GM21381 (cell line): Measurements from ENCODE around the gene SLC22A4.

Experiments used
- ATAC-seq: cut with Tn5 transposase; IDR thresholded peaks from one replicate; pipeline ENCODE4 v1.9.1; 2021; ENCODE audit warnings: mild to moderate bottlenecking, moderate library complexity; ENCODE audit not compliant: unreplicated experiment

Gene SLC22A4

GRCh38 chr5:132273631-132274030, 20.6 kb upstream of the SLC22A4 start:
- no peak for ATAC-seq

GRCh38 chr5:132274050-132274792, 20.0 kb upstream of the SLC22A4 start:
- no peak for ATAC-seq

DNA sequence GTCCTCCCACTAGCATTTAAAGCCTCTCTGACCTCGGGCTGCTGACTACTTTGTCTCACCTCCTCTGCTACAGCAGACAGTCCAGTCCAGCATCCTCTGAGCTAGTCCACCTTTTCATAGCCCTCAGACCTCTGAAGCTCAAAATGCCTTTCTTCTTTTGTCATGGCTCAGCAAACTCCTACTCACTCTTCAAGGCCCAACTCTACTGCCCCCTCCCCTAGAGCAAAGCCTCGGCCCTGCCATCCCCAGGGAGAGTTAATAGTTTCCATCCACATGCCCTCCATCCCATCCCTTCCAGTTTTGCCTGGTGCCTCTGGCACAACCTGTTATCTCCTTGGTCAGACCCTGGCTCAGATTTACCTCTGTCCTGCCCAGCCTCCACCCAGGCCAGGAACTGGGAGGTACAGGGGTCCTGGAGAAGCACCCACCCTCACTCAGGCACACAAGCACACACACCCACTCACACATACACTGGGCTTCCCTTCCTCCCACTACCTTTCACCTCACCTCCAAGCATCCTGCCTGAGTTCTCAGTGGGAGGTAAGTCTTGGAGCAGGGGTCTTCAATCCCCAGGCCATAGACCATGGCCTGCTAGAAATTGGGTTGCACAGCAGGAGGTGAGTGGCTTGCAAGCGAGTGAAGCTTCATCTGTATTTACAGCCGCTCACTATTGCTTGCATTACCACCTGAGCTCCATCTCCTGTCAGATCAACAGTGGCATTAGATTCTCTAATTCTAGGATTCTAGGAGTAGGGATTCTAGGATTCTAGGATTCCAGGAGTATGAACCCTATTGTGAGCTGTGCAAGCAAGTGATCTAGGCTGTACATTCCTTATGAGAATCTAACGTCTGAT, 18.6 kb upstream of the SLC22A4 start:
- no peak for ATAC-seq

- ATAC-seq: no peak
Measured at GRCh38 chr5:132277256-132277655, 16.9 kb upstream of the SLC22A4 start.

GRCh38 chr5:132277971-132278853, 16.0 kb upstream of the SLC22A4 start:
- no peak for ATAC-seq

DNA sequence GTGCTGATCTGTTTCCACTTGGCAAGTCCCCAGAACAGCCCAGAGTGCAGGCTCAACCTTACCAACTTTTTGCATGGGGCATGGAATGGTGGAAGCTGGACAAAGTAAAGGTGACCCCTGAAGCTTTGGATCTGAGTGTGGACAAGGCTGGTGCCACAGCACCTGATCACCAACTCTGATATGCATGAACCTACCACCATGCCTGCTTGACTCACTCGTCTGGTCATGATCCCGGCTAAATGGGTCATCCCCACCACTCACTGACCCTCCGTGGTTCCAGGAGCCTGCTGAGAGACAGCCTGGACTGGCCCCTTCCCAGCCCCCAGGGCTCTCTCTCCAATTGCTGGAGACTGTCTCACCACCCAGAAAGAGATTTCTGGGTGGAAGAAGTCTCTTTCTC, 14.4 kb upstream of the SLC22A4 start:
- no peak for ATAC-seq

GRCh38 chr5:132280371-132281240, 13.6 kb upstream of the SLC22A4 start:
- no peak for ATAC-seq

GRCh38 chr5:132281856-132282614, 12.2 kb upstream of the SLC22A4 start:
- ATAC-seq: no peak

DNA sequence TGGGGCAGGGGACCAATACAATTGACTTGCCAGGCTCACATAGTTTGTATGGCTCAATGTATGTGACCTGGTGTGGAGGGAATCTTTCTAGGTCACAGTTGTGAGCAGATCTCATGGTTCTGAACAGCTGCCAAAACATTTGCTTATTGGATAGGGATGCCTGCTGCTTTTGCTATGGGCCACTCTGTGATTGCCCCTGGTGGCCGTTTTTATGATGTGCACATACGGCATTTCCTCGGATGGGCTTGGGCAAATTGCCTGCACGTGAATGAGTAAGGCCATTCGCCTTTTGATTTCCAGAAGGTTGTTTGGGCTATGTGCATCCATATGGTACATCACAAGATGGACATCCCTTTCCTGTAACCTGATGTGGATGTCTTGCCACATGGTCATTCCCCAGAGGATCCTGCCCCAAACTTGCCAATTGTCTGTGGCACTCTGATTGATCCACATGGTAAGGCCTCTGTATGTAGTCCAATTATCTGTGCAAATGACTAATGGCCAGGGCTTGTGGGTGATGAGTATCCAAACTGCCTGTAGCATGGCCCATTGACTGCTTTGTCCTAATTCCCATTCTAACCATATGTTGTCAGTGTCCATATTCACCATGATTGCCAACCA, 10.7 kb upstream of the SLC22A4 start:
- ATAC-seq: no peak

DNA sequence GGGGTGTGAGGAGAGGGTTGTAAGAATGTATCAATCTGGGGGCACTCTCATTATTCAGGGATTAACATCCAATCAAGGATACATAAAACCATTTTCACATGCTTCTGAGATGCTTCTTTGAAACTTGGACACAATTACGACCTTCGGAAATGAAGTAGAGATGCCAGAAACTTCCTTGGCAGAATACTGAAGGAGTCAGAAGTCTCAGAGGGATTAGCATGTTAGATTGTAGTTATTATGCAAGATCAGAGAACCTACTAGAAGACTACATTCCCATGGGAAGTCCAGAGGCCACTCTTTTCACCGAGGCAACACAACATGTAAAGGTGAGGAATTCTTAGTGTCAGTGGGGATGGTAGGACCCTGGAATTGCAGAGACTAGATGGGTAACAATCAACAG, 5.1 kb upstream of the SLC22A4 start:
- no peak for ATAC-seq

DNA sequence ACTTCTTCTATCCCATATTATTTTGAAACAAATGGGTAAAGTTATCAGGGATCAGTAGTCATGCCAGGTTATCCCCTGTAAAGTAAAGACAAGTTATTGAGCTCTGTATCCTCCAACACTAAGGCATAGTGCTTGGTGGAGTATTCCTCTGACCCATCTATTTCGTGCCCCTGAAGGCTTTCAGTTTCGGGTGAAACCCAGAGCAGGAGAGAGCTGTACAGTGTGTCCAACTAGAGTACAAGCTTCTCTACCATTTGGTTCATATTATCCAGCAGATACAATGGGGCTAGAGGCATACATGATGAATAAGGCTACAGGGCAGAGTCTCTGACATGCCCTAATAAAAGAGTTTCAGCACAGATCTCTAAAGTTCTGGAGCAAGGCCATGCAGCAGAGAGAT, 3.2 kb upstream of the SLC22A4 start:
- no peak for ATAC-seq

DNA sequence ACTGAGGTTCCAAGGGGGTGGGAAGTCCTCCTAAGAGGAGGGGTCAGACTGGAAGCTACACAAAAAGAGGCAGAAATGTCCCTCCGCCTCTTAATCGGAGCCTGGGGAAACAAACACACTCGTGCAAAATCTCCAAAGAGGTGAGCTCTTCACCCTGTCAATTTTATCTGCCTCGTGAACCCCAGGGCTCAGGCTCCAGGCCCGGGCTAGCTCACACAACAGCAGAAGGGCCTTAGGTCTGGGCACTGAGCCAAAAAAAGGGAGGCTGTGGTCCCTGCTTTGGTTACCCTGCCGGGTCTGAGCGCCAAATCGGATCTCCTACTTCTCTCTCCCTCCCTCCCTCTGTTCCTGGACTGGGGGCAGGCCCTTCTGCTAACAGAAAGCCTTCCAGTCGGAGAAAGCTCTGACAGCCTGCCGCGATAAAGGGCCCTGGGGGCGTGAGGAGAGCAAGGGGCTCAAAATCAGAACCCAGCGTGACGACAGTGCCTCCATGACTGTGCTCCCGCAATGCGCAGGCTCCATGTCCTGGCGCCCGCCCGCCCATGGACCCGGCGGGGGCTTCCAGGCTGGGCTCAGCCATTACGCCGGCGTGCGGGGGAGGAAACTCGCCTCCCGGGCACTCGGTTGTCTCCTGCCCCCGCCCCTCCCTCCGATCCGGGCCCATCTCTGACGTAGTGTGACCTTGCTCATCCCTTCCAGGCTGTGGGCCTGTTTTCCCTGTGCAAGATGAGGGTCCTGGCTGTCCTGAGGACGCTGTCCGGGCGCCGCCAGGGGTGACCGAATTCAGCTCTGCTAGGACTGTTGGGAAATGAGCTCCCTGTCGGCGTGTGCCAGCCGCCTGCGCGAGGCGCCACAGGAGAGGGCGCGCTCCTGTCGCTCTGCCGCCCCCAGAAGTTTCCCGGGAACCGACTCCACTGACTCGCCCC, 865 bp upstream of the SLC22A4 start:
- ATAC-seq: peak; percentile 40

DNA sequence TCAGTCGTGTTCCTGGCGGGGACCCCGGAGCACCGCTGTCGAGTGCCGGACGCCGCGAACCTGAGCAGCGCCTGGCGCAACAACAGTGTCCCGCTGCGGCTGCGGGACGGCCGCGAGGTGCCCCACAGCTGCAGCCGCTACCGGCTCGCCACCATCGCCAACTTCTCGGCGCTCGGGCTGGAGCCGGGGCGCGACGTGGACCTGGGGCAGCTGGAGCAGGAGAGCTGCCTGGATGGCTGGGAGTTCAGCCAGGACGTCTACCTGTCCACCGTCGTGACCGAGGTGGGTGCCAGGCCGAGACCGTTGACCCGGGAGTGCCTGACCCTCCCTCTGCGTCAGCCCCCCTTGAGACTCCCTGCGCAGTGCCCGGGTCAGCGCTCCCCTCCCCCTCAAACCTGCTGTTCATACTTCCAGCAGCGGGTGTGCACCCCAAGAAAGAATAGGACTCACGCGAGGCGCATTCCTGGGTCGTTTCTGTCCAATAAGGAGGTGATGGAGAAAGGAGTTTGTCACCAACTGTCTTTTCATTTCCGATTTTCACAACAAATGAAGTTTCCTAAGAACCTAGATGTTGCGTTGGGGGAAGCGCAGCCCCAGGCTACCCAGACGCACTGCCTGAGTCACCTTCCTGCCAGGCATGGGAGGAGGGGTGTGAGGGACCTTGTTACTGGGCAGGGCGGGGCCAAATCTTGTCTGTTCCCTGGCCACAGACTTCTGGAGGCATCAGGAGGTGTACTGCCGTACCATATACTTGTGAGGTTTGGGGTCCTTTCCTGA, 722 bp downstream of the SLC22A4 start:
- peak; percentile 13 for ATAC-seq

DNA sequence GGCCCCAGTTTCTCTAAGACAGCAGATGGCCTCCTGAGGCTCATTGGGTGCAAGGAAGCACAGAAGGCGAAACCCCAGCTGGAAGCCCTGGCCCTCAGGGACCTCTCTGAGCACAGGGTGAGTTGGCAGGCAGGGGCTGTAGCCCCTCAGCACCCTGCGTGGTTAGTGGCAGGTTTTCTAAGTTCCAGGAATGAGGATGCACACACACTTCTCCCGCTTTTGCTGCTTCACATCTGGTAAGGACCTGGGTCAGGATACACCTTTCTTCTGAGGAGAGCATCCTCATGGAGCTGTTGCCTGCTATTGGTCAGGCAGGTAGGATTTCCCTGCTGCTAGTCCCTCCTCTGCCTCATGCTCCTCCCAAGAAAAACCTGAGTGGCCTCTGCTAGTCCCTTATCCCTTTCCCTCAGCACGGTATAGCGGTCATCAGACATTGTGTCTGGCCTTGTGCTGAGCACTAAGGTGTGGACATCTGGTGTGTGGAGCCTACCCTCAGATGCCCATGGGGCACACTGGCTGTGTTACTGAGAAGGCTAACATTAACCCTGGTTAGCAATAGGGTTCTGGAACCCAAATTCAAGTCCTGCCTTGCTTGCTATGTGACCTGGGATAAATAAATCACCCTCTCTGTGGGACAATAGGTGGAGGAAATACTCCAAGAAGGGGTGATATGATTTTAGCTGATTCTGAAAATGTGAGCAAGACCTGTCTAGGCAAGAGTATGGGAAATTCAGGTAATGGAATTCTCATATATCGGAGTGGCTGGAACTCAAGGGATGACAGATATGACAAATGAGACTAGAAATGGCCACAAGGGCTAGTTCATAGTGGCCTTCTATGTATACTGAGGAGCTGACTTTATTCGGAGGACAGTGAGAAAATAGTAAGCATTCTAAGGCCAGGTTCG, 1.6 kb downstream of the SLC22A4 start:
- no peak for ATAC-seq

DNA sequence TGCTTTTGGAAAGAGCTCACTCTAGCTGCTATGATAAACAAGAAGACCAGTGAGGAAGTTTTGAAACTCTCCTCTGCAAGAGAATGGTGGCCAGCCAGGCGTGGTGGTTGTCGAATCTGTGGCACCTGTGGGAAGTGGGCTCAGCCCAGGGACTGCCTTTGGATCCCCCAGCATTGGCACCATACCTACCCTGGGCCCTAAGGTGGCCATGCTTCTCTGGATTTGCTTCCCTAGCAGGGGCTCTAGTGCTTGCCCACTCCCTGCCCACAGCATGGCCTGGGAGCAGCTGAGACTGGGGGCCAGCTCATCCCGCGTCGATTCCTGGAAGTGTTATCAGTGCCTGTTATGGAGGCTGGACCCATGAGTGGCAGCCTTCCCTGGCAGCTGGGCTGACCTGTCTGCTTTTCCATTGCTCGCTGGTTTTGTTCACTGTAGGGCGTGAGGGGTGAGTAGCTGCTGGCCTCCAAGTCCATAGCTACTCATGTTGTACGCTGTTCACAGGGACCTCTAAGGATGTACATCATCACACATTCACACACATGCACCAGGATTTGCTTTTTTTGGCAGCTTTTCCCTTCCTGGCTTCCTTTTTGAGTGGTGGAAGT, 2.3 kb downstream of the SLC22A4 start:
- no peak for ATAC-seq
